Activated T-cell treated with anti-CD3 and anti-CD28 coated beads, Interleukin-2, amount 50 U/mL, for 4 hours (primary cell): ENCODE data around the gene CKLF. TPM values are rescaled to one million over a fixed set of nuclear protein-coding genes. Genes with fewer than 3 reads are reported as not detected.
"Not testable (repeated sequence)": the region's sequence is repeated elsewhere in the genome, so short reads cannot be mapped to it uniquely, and the experiment has no call there.

Source experiments
- ATAC-seq, 2 donors: fragments of 200-7000 bp; cut with Tn5 transposase; one replicate each; pipeline ENCODE4 v1.10.0; 2021
- DNase-seq: peaks from one replicate; pipeline ENCODE4 v3.0.0-alpha.2; 2020
- H3K27me3 Mint-ChIP-seq: one replicate; pipeline ENCODE4 v1.8.0; 2021; ENCODE audit warnings: low read depth, mixed read lengths
- H3K36me3 Mint-ChIP-seq: one replicate; pipeline ENCODE4 v1.8.0; 2022; ENCODE audit warnings: mixed read lengths; ENCODE audit not compliant: insufficient read depth
- H3K4me1 Mint-ChIP-seq: one replicate; pipeline ENCODE4 v1.8.0; 2021; ENCODE audit warnings: low read depth, mixed read lengths
- H3K4me3 Mint-ChIP-seq: one replicate; pipeline ENCODE4 v1.8.0; 2021; ENCODE audit warnings: mild to moderate bottlenecking, moderate library complexity, mixed read lengths
- H3K9me3 Mint-ChIP-seq: one replicate; pipeline ENCODE4 v1.8.0; 2021; ENCODE audit warnings: mixed read lengths
- total RNA-seq, 3 donors: library from RNA; stranded (reverse); gene quantifications; one replicate each; pipeline ENCODE4 v1.2.1, GENCODE V29; 2021

The CKLF gene
- total RNA-seq, 3 donors from 2014 or later: 52.4 to 63.6 (median 53.2) TPM

DNA sequence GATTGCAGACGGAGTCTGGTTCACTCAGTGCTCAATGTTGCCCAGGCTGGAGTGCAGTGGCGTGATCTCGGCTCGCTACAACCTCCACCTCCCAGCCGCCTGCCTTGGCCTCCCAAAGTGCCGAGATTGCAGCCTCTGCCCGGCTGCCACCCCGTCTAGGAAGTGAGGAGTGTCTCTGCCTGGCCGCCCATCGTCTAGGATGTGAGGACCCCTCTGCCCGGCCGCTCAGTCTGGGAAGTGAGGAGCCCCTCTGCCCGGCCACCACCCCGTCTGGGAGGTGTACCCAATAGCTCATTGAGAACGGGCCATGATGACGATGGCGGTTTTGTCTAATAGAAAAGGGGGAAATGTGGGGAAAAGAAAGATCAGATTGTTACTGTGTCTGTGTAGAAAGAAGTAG is 38.0 kb upstream of the CKLF start:
- ATAC-seq, DNase-seq, H3K9me3 Mint-ChIP-seq, H3K36me3 Mint-ChIP-seq, H3K27me3 Mint-ChIP-seq, H3K4me3 Mint-ChIP-seq: not testable (repeated sequence)
- H3K4me1 Mint-ChIP-seq: peaks cover 49% of the 10 kb centered on the region

DNA sequence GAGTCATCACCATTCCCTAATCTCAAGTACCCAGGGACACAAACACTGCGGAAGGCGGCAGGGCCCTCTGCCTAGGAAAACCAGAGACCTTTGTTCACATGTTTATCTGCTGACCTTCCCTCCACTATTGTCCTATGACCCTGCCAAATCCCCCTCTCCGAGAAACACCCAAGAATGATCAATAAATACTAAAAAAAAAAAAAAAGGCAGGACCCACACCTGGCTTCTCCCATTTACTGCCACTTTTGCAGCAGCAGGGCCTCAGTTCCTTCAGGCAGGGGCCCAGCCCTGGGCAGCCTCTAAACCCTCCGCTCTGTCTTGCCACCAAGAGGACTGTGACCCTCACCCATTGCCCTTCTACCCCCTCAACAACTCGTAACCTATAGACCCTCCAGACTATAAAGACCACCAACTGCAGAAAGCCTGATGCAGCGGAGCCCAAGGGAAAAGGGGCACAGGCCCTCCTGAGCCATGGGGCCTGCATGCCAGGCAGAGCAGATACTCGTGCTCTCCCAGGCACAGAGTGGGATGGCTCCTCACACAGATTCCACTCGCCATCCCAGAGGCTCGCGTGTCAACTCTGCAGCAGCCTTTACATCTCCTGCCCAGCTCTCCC is 37.3 kb upstream of the CKLF start:
- not testable (repeated sequence) for H3K36me3 Mint-ChIP-seq, H3K4me3 Mint-ChIP-seq, H3K9me3 Mint-ChIP-seq, H3K27me3 Mint-ChIP-seq, ATAC-seq, DNase-seq
- peaks cover 56% of the 10 kb centered on the region for H3K4me1 Mint-ChIP-seq

DNA sequence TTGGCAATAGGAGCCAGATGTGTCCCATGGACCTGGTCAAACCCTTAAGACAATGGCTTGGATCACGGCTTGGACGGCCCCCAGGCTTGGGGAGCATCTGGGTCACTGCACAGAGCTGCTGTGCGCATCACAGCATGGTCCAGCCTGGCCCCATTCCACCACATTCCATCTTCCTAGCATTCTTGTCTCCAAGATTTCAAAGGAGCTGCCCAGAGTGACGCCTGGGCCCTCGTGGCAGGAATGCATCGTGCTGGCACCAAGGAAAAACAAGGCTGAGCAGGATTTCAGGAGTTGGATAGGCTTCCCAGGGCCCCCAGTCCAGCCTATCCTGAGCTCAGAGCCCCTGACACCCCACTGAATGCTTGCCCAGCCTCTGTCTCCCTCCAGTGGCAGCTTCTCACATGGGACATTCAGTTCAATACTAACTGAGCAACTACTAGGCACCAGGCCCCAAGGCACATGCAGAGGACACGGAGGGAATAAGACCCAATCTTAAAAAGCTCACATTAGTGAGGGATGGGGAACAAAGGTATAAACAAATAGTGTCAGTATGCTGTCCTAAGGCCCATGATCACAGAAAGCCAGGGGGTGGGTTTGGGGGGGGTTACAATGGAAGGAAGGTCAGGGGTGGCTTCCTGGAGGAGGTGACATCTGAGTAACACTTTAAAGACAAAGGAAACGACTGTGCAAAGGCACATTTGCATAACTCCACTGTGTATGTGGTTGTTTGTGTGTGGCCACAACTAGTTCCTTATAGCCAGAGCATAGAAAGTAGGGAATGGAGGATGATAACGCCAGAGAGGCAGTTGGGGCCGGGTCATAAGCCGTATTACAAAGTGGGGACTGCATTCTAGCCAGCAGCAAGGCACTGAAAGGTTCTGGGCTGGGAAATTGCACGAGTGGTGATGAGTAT is 36.5 kb upstream of the CKLF start:
- Mint-ChIP-seq H3K9me3 (no peaks in the 10 kb centered on the region), H3K4me1 (peaks cover 64% of the 10 kb centered on the region)
- ATAC-seq: peak in 1 of 2 donors; percentile 14

GRCh38 chr16:66516509-66516807 is 35.9 kb upstream of the CKLF start:
- Mint-ChIP-seq H3K9me3 (no peaks in the 10 kb centered on the region), H3K4me3 (peak overlapping the region; percentile 63), H3K4me1 (peaks cover 70% of the 10 kb centered on the region), H3K36me3 (no peaks in the 10 kb centered on the region), H3K27me3 (no peaks in the 10 kb centered on the region)
- DNase-seq (no peak), ATAC-seq (no peak)

More for the DNA sequence above, 36.5 kb upstream of the CKLF start:
- DNase-seq: no peak
- Mint-ChIP-seq H3K27me3 (no peaks in the 10 kb centered on the region), H3K36me3 (no peaks in the 10 kb centered on the region), H3K4me3 (peak overlapping the region; percentile 63)

GRCh38 chr16:66516808-66517585 is 35.4 kb upstream of the CKLF start:
- ATAC-seq (peak; percentile 73 to 85), DNase-seq (peak; percentile 63)
- no peaks in the 10 kb centered on the region for H3K36me3 Mint-ChIP-seq
- no peaks in the 10 kb centered on the region for H3K27me3 Mint-ChIP-seq
- H3K4me3 Mint-ChIP-seq: peak overlapping the region; percentile 63
- H3K4me1 Mint-ChIP-seq: peaks cover 73% of the 10 kb centered on the region
- H3K9me3 Mint-ChIP-seq: no peaks in the 10 kb centered on the region

DNA sequence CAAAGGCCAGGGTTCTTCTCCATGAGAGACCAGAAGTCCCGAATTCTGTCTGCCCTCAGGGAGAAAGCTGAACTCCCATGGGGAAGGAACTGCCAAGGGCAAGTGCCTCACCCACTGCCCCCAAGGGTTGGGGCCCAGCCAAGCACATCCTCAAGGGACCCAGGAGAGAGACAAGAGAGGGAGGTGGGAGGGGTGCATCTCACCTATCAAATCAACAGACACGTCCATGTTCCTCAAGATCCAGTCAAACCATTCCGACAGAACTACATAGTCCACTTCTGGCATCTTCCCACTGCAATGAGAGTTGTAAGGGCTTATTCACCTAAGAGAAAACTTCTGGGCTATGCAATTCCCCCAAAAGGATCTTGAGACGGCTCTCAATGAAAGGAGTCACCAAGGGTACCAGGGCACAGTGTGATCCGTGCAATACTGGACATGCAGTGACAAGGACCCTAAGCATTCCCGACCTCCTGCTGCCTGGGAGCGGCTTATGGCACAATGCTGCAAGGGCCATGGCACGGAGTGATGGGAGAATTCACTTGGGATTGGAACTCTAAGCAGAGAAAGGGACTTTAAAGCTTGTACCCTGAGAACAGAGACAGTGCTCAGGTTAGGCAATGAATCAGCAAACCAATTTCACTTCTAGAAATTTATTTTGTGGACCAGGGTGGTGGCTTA is 34.7 kb upstream of the CKLF start:
- no peak overlapping the region for H3K4me3 Mint-ChIP-seq
- H3K9me3 Mint-ChIP-seq: no peaks in the 10 kb centered on the region
- no peak for ATAC-seq
- peaks cover 79% of the 10 kb centered on the region for H3K4me1 Mint-ChIP-seq
- H3K36me3 Mint-ChIP-seq: no peaks in the 10 kb centered on the region
- DNase-seq: no peak
- H3K27me3 Mint-ChIP-seq: no peaks in the 10 kb centered on the region

GRCh38 chr16:66519482-66520373 is 32.6 kb upstream of the CKLF start:
- Mint-ChIP-seq H3K4me1 (peaks cover 94% of the 10 kb centered on the region), H3K27me3 (no peaks in the 10 kb centered on the region), H3K9me3 (no peaks in the 10 kb centered on the region), H3K36me3 (no peaks in the 10 kb centered on the region), H3K4me3 (no peak overlapping the region)
- ATAC-seq: no peak
- no peak for DNase-seq

- ATAC-seq: no peak
- Mint-ChIP-seq H3K36me3 (no peaks in the 10 kb centered on the region), H3K4me1 (peaks cover 95% of the 10 kb centered on the region), H3K4me3 (no peak overlapping the region), H3K27me3 (no peaks in the 10 kb centered on the region), H3K9me3 (no peaks in the 10 kb centered on the region)
- DNase-seq: no peak
Measured at GRCh38 chr16:66520406-66521170, 31.8 kb upstream of the CKLF start.

DNA sequence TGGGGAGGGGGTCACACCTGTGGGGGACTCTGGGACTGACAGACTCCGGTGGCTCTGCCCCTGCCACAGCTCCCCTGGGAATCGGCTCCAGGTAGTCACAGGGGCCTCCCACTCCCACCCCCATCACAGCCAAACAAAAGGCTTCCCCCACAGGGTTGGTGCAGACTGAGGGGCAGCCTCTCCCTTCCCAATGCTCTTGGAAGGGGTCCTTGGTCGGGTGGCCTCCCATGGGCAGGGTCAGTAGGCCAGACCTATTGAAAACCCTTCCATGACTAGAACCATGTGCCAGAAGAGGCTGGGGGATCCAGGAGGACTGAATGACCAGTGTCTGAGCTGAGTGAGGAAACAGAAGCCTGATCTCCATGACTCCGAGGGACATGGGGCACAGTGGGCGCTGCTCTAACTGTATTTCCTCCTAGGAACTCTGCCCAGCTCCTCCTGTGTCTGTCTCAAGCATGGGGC is 31.1 kb upstream of the CKLF start:
- H3K4me3 Mint-ChIP-seq: peak overlapping the region; percentile 67
- no peaks in the 10 kb centered on the region for H3K9me3 Mint-ChIP-seq
- DNase-seq (no peak), ATAC-seq (no peak)
- no peaks in the 10 kb centered on the region for H3K27me3 Mint-ChIP-seq
- H3K4me1 Mint-ChIP-seq: peaks cover 94% of the 10 kb centered on the region
- no peaks in the 10 kb centered on the region for H3K36me3 Mint-ChIP-seq

DNA sequence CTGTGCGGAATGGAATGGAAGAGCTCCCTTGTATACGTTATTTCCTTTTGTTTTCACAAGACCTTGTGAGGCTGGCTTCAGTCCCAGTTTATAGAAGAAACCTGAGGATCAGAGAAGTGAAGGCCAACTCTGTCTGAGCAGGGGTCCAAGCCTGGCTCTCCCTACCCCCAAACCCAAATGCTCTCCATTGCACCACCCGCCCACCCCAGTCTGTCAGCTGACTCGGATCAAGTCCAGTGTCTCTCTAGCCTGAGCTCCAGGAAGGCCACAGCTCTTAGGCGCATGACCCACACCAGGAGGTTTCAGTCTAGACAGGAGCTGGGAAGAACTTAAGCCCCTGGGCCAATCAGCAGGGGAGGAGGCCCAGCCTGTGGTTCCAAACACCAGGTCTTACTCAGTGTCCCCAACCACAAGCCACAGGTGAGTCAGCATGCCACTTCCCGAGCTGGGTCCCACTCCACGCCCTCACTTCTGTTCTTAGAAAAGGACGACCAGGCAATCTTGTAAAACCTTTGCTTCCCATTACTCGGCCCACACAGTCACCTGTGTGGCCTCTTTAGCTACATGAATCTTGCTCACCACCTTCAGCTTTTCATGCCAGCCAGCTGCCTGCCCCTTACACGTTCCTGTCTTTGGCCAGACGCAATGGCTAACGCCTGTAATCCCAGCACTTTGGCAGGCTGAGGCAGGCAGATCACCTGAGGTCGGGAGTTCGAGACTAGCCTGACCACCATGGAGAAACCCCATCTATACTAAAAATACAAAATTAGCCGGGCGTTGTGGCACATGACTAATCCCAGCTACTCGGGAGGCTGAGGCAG is 30.2 kb upstream of the CKLF start:
- no peaks in the 10 kb centered on the region for H3K27me3 Mint-ChIP-seq
- peak; percentile 90 for DNase-seq
- ATAC-seq: peak; percentile 96
- H3K9me3 Mint-ChIP-seq: no peaks in the 10 kb centered on the region
- H3K4me1 Mint-ChIP-seq: peaks cover 88% of the 10 kb centered on the region
- H3K36me3 Mint-ChIP-seq: no peaks in the 10 kb centered on the region
- peak overlapping the region; percentile 67 for H3K4me3 Mint-ChIP-seq

DNA sequence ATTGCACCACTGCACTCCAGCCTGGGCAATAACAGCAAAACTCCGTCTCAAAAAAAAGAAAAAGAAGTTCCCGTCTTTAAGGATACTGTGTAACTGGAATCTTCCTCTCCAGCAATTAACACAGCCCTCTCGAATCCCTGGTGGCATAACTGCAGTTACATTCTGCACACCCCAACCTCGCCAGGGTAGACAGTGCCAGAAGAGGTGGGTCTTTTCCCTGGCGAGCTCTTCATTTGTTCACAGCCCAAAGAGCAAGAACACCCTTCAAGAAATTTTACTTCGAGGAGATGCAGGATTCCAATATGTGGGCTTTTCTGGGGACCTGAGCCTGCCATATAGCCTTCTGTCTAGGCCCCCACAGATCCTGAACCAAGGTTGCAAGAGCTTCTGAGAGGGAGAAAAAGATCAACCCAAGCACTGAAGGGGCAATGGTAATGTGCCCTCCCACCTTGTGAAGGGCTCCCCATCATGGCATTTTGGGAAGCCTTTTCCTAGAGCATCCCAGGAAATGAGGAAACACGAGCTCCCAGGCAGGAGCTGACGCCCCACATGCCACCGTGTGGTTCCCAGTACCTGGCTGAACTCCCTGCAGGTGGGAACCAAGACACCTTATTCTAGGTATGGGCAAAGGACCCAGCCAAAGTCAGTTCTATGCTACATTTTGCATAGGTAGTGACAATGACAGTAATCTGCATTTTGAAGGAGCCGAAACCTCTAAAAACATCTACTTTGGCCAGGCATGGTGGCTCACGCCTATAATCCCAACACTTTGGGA is 29.4 kb upstream of the CKLF start:
- Mint-ChIP-seq H3K4me3 (peak overlapping the region; percentile 29), H3K9me3 (no peaks in the 10 kb centered on the region), H3K4me1 (peaks cover 80% of the 10 kb centered on the region), H3K36me3 (no peaks in the 10 kb centered on the region), H3K27me3 (no peaks in the 10 kb centered on the region)
- ATAC-seq (no peak), DNase-seq (no peak)
